SIG-M5 treated with dmso at 0.1 percent for 504 hours (cell line): Measurements from ENCODE around the gene BTBD16.

ENCODE experiments used
- DNase-seq: peaks from one replicate; lab custom pipeline; 2025; ENCODE audit not compliant: unreplicated experiment; lab: John Stamatoyannopoulos, UW

Gene BTBD16

GRCh38 chr10:122293156-122293960 lies 22.3 kb downstream of the BTBD16 start:
- DNase-seq, result no peak

- no peak for DNase-seq
These were observed 22.9 kb downstream of the BTBD16 start for GRCh38 chr10:122293961-122294380.

GRCh38 chr10:122294511-122295450 lies 23.7 kb downstream of the BTBD16 start:
- no peak for DNase-seq

- DNase-seq, result no peak
These were observed 24.3 kb downstream of the BTBD16 start for GRCh38 chr10:122295451-122295809.

GRCh38 chr10:122296363-122297120 lies 25.4 kb downstream of the BTBD16 start:
- no peak for DNase-seq

GRCh38 chr10:122297583-122297982 lies 26.5 kb downstream of the BTBD16 start:
- DNase-seq, result no peak

- DNase-seq, result no peak
These were observed 27.1 kb downstream of the BTBD16 start for GRCh38 chr10:122298206-122298597.

GRCh38 chr10:122298598-122299301 lies 27.7 kb downstream of the BTBD16 start:
- peak; percentile 58 for DNase-seq

GRCh38 chr10:122299423-122300075 lies 28.5 kb downstream of the BTBD16 start:
- DNase-seq, result no peak

- DNase-seq, result no peak
These were observed 30.1 kb downstream of the BTBD16 start for GRCh38 chr10:122301055-122301810.

GRCh38 chr10:122301811-122302115 lies 30.7 kb downstream of the BTBD16 start:
- no peak for DNase-seq

GRCh38 chr10:122302315-122302714 lies 31.2 kb downstream of the BTBD16 start:
- DNase-seq, result no peak

GRCh38 chr10:122303271-122304053 lies 32.4 kb downstream of the BTBD16 start:
- DNase-seq, result no peak

GRCh38 chr10:122304054-122304579 lies 33.0 kb downstream of the BTBD16 start:
- DNase-seq, result no peak

GRCh38 chr10:122306282-122306681 lies 35.2 kb downstream of the BTBD16 start:
- no peak for DNase-seq

- no peak for DNase-seq
These were observed 35.6 kb downstream of the BTBD16 start for GRCh38 chr10:122306744-122307143.

GRCh38 chr10:122307669-122308416 lies 36.7 kb downstream of the BTBD16 start:
- no peak for DNase-seq
